ENCODE results near the gene IKBIP.
"Not testable (repeated sequence)": the region's sequence is repeated elsewhere in the genome, so short reads cannot be mapped to it uniquely, and the experiment has no call there.

Gene IKBIP

GRCh38 chr12:98576795-98577194 lies 67.8 kb downstream of the IKBIP start:
- DNase-seq; H3K36me3 Mint-ChIP-seq; H3K4me3 Mint-ChIP-seq; H3K9me3 Mint-ChIP-seq; H3K27me3 Mint-ChIP-seq; H3K4me1 Mint-ChIP-seq; ATAC-seq (replicated peaks); H3K27ac Mint-ChIP-seq: not testable (repeated sequence)

- Mint-ChIP-seq H3K4me1 (no peaks in the 10 kb centered on the region), H3K4me3 (no peak overlapping the region), H3K27me3 (peaks cover 0 to 4% of the 10 kb centered on the region in 2 donors), H3K9me3 (peaks cover 0 to 2% of the 10 kb centered on the region in 2 donors), H3K27ac (no peak overlapping the region), H3K36me3 (no peaks in the 10 kb centered on the region)
- ATAC-seq (replicated peaks) (no peak), DNase-seq (no peak)
Observed at GRCh38 chr12:98575013-98575412, 69.6 kb downstream of the IKBIP start.

Measured in stimulated activated naive B cell treated with anti-CD40 and anti-IgM and Interleukin-4, amounts not matched to agents 10 μg/mL and 1 μg/mL and 100 μg/mL, for 72 hours (primary cell).